GM18873 (cell line): ENCODE results near the gene MCM3AP.

Experiments used
- ATAC-seq: cut with Tn5 transposase; IDR thresholded peaks from one replicate; pipeline ENCODE4 v1.9.1; 2021; ENCODE audit warnings: mild to moderate bottlenecking, moderate library complexity, moderate number of reproducible peaks; ENCODE audit not compliant: unreplicated experiment, low FRiP score

MCM3AP gene

GRCh38 chr21:46284077-46284644 lies 1.2 kb downstream of the MCM3AP start:
- ATAC-seq, result no peak

- ATAC-seq, result no peak
Observed at GRCh38 chr21:46274797-46275390, 10.5 kb downstream of the MCM3AP start.

GRCh38 chr21:46273341-46273740 lies 12.1 kb downstream of the MCM3AP start:
- no peak for ATAC-seq

- no peak for ATAC-seq
Observed at GRCh38 chr21:46269466-46269865, 15.9 kb downstream of the MCM3AP start.

- no peak for ATAC-seq
Observed at GRCh38 chr21:46268371-46268770, 17.0 kb downstream of the MCM3AP start.

- ATAC-seq, result no peak
Observed at GRCh38 chr21:46266946-46267345, 18.5 kb downstream of the MCM3AP start.

- no peak for ATAC-seq
Observed at GRCh38 chr21:46265736-46266525, 19.5 kb downstream of the MCM3AP start.

- no peak for ATAC-seq
Observed at GRCh38 chr21:46264690-46265144, 20.7 kb downstream of the MCM3AP start.

GRCh38 chr21:46264046-46264689 lies 21.2 kb downstream of the MCM3AP start:
- ATAC-seq, result no peak

- ATAC-seq, result no peak
Observed at GRCh38 chr21:46256501-46256994, 28.9 kb downstream of the MCM3AP start.

- ATAC-seq, result no peak
Observed at GRCh38 chr21:46255758-46256337, 29.6 kb downstream of the MCM3AP start.

GRCh38 chr21:46255166-46255565 lies 30.2 kb downstream of the MCM3AP start:
- no peak for ATAC-seq

GRCh38 chr21:46254208-46254975 lies 31.0 kb downstream of the MCM3AP start:
- ATAC-seq, result no peak

- ATAC-seq, result no peak
Observed at GRCh38 chr21:46253610-46254124, 31.7 kb downstream of the MCM3AP start.

GRCh38 chr21:46252840-46253239 lies 32.6 kb downstream of the MCM3AP start:
- ATAC-seq, result no peak

- no peak for ATAC-seq
Observed at GRCh38 chr21:46250146-46250725, 35.2 kb downstream of the MCM3AP start.

GRCh38 chr21:46248827-46249226 lies 36.6 kb downstream of the MCM3AP start:
- ATAC-seq, result no peak

- ATAC-seq, result no peak
Observed at GRCh38 chr21:46248422-46248782, 37.0 kb downstream of the MCM3AP start.

- ATAC-seq, result no peak
Observed at GRCh38 chr21:46247699-46248421, 37.6 kb downstream of the MCM3AP start.
